DND-41 (cell line): ENCODE results near the gene RIT2.

Experiments
- ATAC-seq: fragments of 200-7000 bp; cut with Tn5 transposase; 3 replicates; pipeline ENCODE4 v1.9.1; 2021; ENCODE audit warnings: low read depth; ENCODE audit not compliant: insufficient read depth
- DNase-seq: peaks from one replicate; pipeline ENCODE4 v3.0.0-alpha.2; 2020
- H2AFZ ChIP-seq: 2 replicates; pipeline ENCODE4 v1.6.0; 2012; ENCODE audit warnings: low read depth, low read length
- H3K27ac ChIP-seq: 2 replicates; pipeline ENCODE4 v1.5.1; 2012; ENCODE audit warnings: low read length, inconsistent platforms
- H3K27me3 ChIP-seq: fragments of 200-600 bp; sonication (generic); 2 replicates; pipeline ENCODE4 v1.6.0; 2012; ENCODE audit warnings: low read length, mild to moderate bottlenecking, inconsistent platforms; ENCODE audit not compliant: insufficient read depth, poor library complexity
- H3K36me3 ChIP-seq: 2 replicates; pipeline ENCODE4 v1.5.1; 2012; ENCODE audit warnings: low read length, inconsistent platforms; ENCODE audit not compliant: insufficient read depth
- H3K4me1 ChIP-seq: 2 replicates; pipeline ENCODE4 v1.5.1; 2012; ENCODE audit warnings: mild to moderate bottlenecking, low read length; ENCODE audit not compliant: insufficient read depth
- H3K4me2 ChIP-seq: 2 replicates; pipeline ENCODE4 v1.6.0; 2012; ENCODE audit warnings: mild to moderate bottlenecking, moderate library complexity, low read length, inconsistent platforms; ENCODE audit not compliant: insufficient read depth
- H3K4me3 ChIP-seq, 2 experiments: fragments of 200-600 bp in 1 of 2; shearing (Covaris generic) in 1 of 2; 2 replicates each; pipeline ENCODE4 v1.5.1; 2012 to 2016; ENCODE audit warnings: inconsistent platforms in 2 of 2, low read length in 2 of 2, mild to moderate bottlenecking in 2 of 2, low read depth in 1 of 2, moderate library complexity in 1 of 2
- H3K79me2 ChIP-seq: 2 replicates; pipeline ENCODE4 v1.6.0; 2012; ENCODE audit warnings: low read length, inconsistent platforms; ENCODE audit not compliant: insufficient read depth
- H3K9ac ChIP-seq: 2 replicates; pipeline ENCODE4 v1.6.0; 2012; ENCODE audit warnings: low read depth, mild to moderate bottlenecking, inconsistent platforms, low read length, moderate library complexity
- H3K9me3 ChIP-seq: 2 replicates; pipeline ENCODE4 v1.5.1; 2012; ENCODE audit warnings: low read length, moderate library complexity, mild to moderate bottlenecking, inconsistent platforms; ENCODE audit not compliant: insufficient read depth, severe bottlenecking
- H4K20me1 ChIP-seq: 2 replicates; pipeline ENCODE4 v1.6.0; 2012; ENCODE audit warnings: low read length; ENCODE audit not compliant: insufficient read depth
- CTCF ChIP-seq: IDR thresholded peaks from 2 replicates; pipeline ENCODE4 v1.5.1; 2012; ENCODE audit warnings: borderline replicate concordance, low read length, moderate library complexity, mild to moderate bottlenecking; ENCODE audit not compliant: poor library complexity, severe bottlenecking; ENCODE audit errors: extremely low read depth
- EZH2 ChIP-seq: IDR thresholded peaks from 3 replicates; pipeline ENCODE4 v1.6.1; 2012; ENCODE audit warnings: borderline replicate concordance, low read depth, mild to moderate bottlenecking, moderate library complexity, low read length, inconsistent platforms; ENCODE audit not compliant: severe bottlenecking

RIT2 gene

DNA sequence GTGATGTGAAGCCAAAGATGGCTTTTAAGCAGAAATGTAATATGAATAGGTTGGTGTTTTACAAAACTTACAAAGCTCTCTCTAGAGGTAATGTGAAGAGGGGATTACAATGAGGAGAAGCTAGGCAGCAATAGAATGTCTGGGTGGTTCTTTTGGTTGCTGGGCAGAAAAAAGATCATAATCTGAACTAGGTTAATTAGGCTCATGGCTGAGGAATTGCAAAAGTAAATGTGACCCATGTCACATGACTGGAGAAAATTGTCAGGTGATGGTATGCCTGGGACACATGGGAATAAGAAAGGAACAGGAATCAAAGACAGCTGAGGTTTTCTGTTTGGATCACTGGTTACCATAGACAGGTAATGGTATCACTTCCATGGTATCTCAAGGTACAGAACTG lies 7.5 kb upstream of the RIT2 start:
- Histone ChIP-seq H3K4me3 (no peak overlapping the region), H3K27me3 (no peaks in the 10 kb centered on the region), H4K20me1 (no peaks in the 10 kb centered on the region), H2AFZ (no peak overlapping the region), H3K4me1 (no peaks in the 10 kb centered on the region), H3K36me3 (no peaks in the 10 kb centered on the region), H3K4me2 (no peak overlapping the region), H3K9ac (no peak overlapping the region), H3K27ac (no peak overlapping the region), H3K79me2 (no peaks in the 10 kb centered on the region), H3K9me3 (no peaks in the 10 kb centered on the region)
- DNase-seq (no peak), ATAC-seq (no peak)
- TF ChIP-seq EZH2, result no peak
- no peak for TF ChIP-seq CTCF

DNA sequence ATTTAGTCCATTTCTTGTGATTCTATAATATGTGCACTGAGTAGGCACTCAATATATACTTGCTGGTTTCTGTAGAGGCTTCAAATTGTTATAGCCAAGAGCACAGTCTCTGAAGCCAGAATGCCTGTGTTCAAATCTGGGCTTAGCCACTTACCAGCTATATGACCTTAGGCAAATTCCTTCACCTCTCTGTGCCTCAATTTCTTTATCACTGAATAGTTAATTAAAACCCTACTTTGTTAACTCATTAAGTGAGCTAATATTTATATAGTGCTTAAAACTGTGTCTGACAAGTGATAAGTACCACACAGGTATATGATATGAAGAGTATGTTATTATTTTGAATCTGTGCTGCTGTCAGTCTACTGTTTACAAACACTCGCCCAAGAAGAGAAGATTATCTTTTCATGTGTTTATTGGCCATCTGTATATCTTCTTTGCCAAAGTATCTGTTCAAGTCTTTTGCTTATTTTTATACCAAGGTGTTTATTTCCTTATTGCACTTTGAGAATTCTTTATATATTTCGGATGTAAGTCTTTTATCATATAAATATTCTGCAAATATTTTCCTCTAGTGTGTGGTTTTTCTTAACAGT lies 1.3 kb upstream of the RIT2 start:
- no peak for TF ChIP-seq CTCF
- TF ChIP-seq EZH2, result no peak
- no peak overlapping the region for H3K27ac ChIP-seq
- H3K4me2 ChIP-seq, result no peak overlapping the region
- H3K9me3 ChIP-seq, result no peaks in the 10 kb centered on the region
- no peaks in the 10 kb centered on the region for H3K79me2 ChIP-seq
- H3K4me1 ChIP-seq, result no peaks in the 10 kb centered on the region
- H4K20me1 ChIP-seq, result no peaks in the 10 kb centered on the region
- ATAC-seq (no peak), DNase-seq (no peak)
- H3K36me3 ChIP-seq, result no peaks in the 10 kb centered on the region
- H2AFZ ChIP-seq, result no peak overlapping the region
- H3K9ac ChIP-seq, result no peak overlapping the region
- H3K4me3 ChIP-seq, result no peak overlapping the region
- H3K27me3 ChIP-seq, result no peaks in the 10 kb centered on the region

GRCh38 chr18:43113220-43113895 lies 2.1 kb downstream of the RIT2 start:
- Histone ChIP-seq H3K9ac (no peak overlapping the region), H3K9me3 (no peaks in the 10 kb centered on the region), H3K36me3 (no peaks in the 10 kb centered on the region), H2AFZ (no peak overlapping the region), H3K27me3 (no peaks in the 10 kb centered on the region), H4K20me1 (no peaks in the 10 kb centered on the region), H3K27ac (no peak overlapping the region), H3K79me2 (no peaks in the 10 kb centered on the region), H3K4me2 (no peak overlapping the region), H3K4me3 (no peak overlapping the region), H3K4me1 (no peaks in the 10 kb centered on the region)
- ATAC-seq (no peak), DNase-seq (no peak)
- TF ChIP-seq CTCF (no peak), EZH2 (no peak)
